GM10248 (cell line): ENCODE measurements around the gene CPPED1.

Experiments used
- CTCF ChIA-PET: fragments of 300-600 bp; sonication (Branson Sonifier 250); formaldehyde crosslinking; extraction: SDS; loops from one replicate; lab custom pipeline; 2021; ENCODE audit warnings: antibody characterized with exemption; lab: Yijun Ruan, JAX
- POLR2A ChIA-PET: fragments of 350-650 bp; sonication (Branson Sonifier 250); formaldehyde crosslinking; extraction: SDS; loops from one replicate; lab custom pipeline; 2020; ENCODE audit warnings: antibody characterized with exemption; lab: Yijun Ruan, JAX
- DNase-seq: peaks from one replicate; pipeline ENCODE4 v3.0.0; 2012; ENCODE audit errors: extremely low spot score
- CTCF ChIP-seq: IDR thresholded peaks from 2 replicates; pipeline ENCODE4 v1.5.1; 2012; ENCODE audit warnings: mild to moderate bottlenecking, low read depth; ENCODE audit errors: extremely low read depth, missing control alignments, control extremely low read depth

Gene CPPED1

DNA sequence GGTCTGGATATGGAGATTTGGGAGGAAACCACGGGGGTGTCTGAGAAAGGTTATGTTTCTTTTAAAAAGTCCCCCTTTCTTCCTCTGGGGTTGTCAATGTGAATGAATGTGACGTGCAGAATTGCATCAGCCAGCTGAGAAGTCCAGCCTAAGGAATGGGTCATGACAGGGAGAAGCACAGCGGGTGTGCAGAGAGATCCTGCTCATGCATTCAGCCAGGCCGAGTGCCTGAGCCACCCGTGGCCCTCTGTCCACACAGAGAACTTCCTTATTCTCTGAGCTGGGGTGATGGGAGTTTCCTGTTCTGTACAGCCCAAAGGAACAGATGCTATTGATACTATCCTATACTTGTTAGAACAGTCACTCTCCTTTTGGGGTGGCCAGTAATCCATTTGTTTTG is 117.9 kb downstream of the CPPED1 start:
- TF ChIP-seq CTCF: no peak
- ChIA-PET CTCF (no interaction called here), POLR2A (no interaction called here)
- no peak for DNase-seq

GRCh38 chr16:12682432-12683165 is 121.1 kb downstream of the CPPED1 start:
- TF ChIP-seq CTCF: no peak
- ChIA-PET POLR2A (no interaction called here), CTCF (interaction anchor here (1.4 kb wide), 1 partner anchor 8 kb away, joined by 4 read pairs; no protein-coding TSS in a partner anchor)
- DNase-seq: no peak

DNA sequence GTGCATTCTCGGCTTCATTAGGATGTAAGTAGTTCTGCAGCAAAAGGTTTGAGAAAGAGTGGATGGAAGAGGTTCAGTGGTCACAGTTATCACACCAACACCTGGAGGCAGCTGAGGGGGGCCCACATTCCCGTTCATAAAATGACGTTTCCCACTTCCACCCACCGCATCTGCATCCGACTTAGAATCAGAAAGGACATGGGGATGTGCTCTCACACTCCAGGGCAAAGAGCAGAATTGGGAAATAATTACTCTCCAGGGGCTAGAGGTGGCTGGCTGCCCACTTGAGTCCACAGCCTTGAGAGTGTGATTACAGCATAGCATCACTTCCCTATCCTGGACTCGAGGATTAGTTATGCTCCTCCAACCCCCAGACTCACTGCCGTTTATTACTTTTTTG is 122.0 kb downstream of the CPPED1 start:
- CTCF ChIA-PET: no interaction called here
- no peak for DNase-seq
- POLR2A ChIA-PET: no interaction called here
- no peak for TF ChIP-seq CTCF

GRCh38 chr16:12680531-12680930 is 123.2 kb downstream of the CPPED1 start:
- CTCF ChIA-PET: interaction anchor here (1.3 kb wide), 1 partner anchor 9 kb away, joined by 3 read pairs; no protein-coding TSS in a partner anchor
- TF ChIP-seq CTCF: no peak
- no peak for DNase-seq
- POLR2A ChIA-PET: no interaction called here

- DNase-seq: no peak
- ChIA-PET CTCF (interaction anchor here (1.3 kb wide), 1 partner anchor 10 kb away, joined by 3 read pairs; no protein-coding TSS in a partner anchor), POLR2A (no interaction called here)
- TF ChIP-seq CTCF: no peak
Measured at GRCh38 chr16:12679660-12680272, 123.9 kb downstream of the CPPED1 start.

DNA sequence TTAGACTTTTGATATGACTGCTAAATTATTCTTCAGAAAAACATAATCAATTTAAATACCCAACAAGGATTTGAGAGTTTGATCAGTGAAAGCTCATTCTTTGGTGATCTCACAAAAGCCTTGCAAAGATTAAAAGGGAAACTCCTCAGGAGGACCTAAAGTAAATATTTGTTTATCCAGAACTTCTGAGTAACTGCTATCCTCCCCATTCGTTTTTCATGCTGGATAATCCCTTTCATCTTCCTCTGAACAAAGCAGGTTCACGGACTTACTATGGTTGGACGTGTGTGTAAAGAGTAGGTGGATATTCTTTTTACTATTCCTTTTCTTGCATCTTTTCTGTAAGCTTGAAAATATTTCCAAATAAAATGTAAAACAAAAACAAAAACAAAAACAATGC is 124.7 kb downstream of the CPPED1 start:
- ChIA-PET POLR2A (no interaction called here), CTCF (no interaction called here)
- no peak for TF ChIP-seq CTCF
- DNase-seq: no peak
